OCI-M2 (cell line): ENCODE results near the gene SYNE1.
A peak's percentile ranks its signal among the peaks of the same experiment; 100 is the strongest.

ENCODE experiments used
- DNase-seq: peaks from one replicate; lab custom pipeline; 2025; ENCODE audit not compliant: unreplicated experiment; lab: John Stamatoyannopoulos, UW

SYNE1 gene

GRCh38 chr6:152246554-152247337 lies 390.4 kb downstream of the SYNE1 start:
- no peak for DNase-seq

- DNase-seq = no peak
Measured at GRCh38 chr6:152244998-152245630, 392.0 kb downstream of the SYNE1 start.

- DNase-seq = no peak
Measured at GRCh38 chr6:152241013-152241766, 396.0 kb downstream of the SYNE1 start.

- no peak for DNase-seq
Measured at GRCh38 chr6:152240436-152240835, 396.7 kb downstream of the SYNE1 start.

GRCh38 chr6:152236370-152237097 lies 400.6 kb downstream of the SYNE1 start:
- no peak for DNase-seq

GRCh38 chr6:152233547-152234320 lies 403.4 kb downstream of the SYNE1 start:
- no peak for DNase-seq

GRCh38 chr6:152232501-152233151 lies 404.5 kb downstream of the SYNE1 start:
- peak; percentile 53 for DNase-seq

- no peak for DNase-seq
Measured at GRCh38 chr6:152229330-152229729, 407.8 kb downstream of the SYNE1 start.

- no peak for DNase-seq
Measured at GRCh38 chr6:152226119-152226518, 411.0 kb downstream of the SYNE1 start.

- no peak for DNase-seq
Measured at GRCh38 chr6:152225241-152225934, 411.8 kb downstream of the SYNE1 start.

GRCh38 chr6:152223636-152224035 lies 413.5 kb downstream of the SYNE1 start:
- no peak for DNase-seq

- DNase-seq = no peak
Measured at GRCh38 chr6:152221806-152222628, 415.1 kb downstream of the SYNE1 start.

GRCh38 chr6:152220786-152221185 lies 416.4 kb downstream of the SYNE1 start:
- DNase-seq = no peak

GRCh38 chr6:152218887-152219286 lies 418.3 kb downstream of the SYNE1 start:
- no peak for DNase-seq

- DNase-seq = no peak
Measured at GRCh38 chr6:152212437-152212836, 424.7 kb downstream of the SYNE1 start.

- DNase-seq = no peak
Measured at GRCh38 chr6:152209211-152209610, 428.0 kb downstream of the SYNE1 start.

- DNase-seq = no peak
Measured at GRCh38 chr6:152207915-152208714, 429.0 kb downstream of the SYNE1 start.
